PFSK-1 (cell line): ENCODE results near the gene OLFML1.

Source experiments
- FOXP2 ChIP-seq: optimal IDR thresholded peaks from 2 replicates; pipeline ENCODE3; 2011; ENCODE audit warnings: borderline replicate concordance, control low read depth, inconsistent platforms; ENCODE audit not compliant: insufficient read depth; ENCODE audit errors: extremely low read length, extremely low read depth
- POLR2AphosphoS5 ChIP-seq: IDR thresholded peaks from 2 replicates; pipeline ENCODE4 v1.6.1; 2012; ENCODE audit warnings: low read depth, mild to moderate bottlenecking, control low read depth, low read length, moderate library complexity
- SIN3A ChIP-seq: IDR thresholded peaks from 2 replicates; pipeline ENCODE4 v1.6.1; 2012; ENCODE audit warnings: mild to moderate bottlenecking, low read length, moderate library complexity, borderline replicate concordance; ENCODE audit not compliant: insufficient read depth
- TAF1 ChIP-seq: IDR thresholded peaks from 2 replicates; pipeline ENCODE4 v1.6.1; 2012; ENCODE audit warnings: low read length, control low read depth, borderline replicate concordance; ENCODE audit not compliant: insufficient read depth
- TF ChIP-seq, protein P1 (sequence below), 2 experiments: IDR thresholded peaks; 2 replicates each; pipeline versions ENCODE4 v1.6.1 to v1.8.0; 2011 to 2012; ENCODE audit warnings: low read depth in 2 of 2, low read length in 2 of 2, control low read depth in 1 of 2, inconsistent platforms in 1 of 2, mild to moderate bottlenecking in 1 of 2, moderate library complexity in 1 of 2; ENCODE audit not compliant: insufficient read depth in 1 of 2

DNA sequence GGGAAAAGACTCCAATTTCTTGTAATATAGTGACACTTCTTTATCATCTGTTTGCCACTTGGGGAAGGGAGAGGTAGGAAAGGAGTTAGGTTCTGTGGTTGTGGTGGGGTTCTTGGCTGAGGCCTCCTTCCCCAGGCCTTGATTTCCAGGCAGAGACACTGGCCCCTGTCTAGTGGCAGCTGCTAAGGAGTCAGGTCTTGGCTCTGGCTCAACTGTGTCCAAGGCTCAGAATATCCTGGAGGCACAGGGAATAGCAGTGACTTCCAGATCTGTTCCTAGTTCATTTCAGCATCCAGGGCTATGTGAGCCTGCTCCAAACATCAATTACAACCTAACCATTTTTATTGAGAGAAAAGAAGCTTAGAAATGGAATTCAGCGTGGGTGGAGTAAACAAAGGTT, 58.0 kb downstream of the OLFML1 start:
- TF ChIP-seq FOXP2 (no peak), TAF1 (no peak), POLR2AphosphoS5 (no peak), SIN3A (no peak)
- TF ChIP-seq, protein P1, sequence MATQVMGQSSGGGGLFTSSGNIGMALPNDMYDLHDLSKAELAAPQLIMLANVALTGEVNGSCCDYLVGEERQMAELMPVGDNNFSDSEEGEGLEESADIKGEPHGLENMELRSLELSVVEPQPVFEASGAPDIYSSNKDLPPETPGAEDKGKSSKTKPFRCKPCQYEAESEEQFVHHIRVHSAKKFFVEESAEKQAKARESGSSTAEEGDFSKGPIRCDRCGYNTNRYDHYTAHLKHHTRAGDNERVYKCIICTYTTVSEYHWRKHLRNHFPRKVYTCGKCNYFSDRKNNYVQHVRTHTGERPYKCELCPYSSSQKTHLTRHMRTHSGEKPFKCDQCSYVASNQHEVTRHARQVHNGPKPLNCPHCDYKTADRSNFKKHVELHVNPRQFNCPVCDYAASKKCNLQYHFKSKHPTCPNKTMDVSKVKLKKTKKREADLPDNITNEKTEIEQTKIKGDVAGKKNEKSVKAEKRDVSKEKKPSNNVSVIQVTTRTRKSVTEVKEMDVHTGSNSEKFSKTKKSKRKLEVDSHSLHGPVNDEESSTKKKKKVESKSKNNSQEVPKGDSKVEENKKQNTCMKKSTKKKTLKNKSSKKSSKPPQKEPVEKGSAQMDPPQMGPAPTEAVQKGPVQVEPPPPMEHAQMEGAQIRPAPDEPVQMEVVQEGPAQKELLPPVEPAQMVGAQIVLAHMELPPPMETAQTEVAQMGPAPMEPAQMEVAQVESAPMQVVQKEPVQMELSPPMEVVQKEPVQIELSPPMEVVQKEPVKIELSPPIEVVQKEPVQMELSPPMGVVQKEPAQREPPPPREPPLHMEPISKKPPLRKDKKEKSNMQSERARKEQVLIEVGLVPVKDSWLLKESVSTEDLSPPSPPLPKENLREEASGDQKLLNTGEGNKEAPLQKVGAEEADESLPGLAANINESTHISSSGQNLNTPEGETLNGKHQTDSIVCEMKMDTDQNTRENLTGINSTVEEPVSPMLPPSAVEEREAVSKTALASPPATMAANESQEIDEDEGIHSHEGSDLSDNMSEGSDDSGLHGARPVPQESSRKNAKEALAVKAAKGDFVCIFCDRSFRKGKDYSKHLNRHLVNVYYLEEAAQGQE (IDR thresholded peaks at IDR 0.05; ENCODE audit: insufficient read depth in 1 of 2, low read depth in 2 of 2, low read length in 2 of 2): no peak
